ENCODE results near the gene USP44.

USP44 gene

GRCh38 chr12:95548539-95549391 lies 2.5 kb downstream of the USP44 start:
- no peak for DNase-seq (ENCODE audit: low read depth)

- no peak for DNase-seq (ENCODE audit: low read depth)
Observed at GRCh38 chr12:95548056-95548538, 3.2 kb downstream of the USP44 start.

- peak; percentile 81 for DNase-seq (ENCODE audit: low read depth)
Observed at GRCh38 chr12:95547522-95548055, 3.7 kb downstream of the USP44 start.

- no peak for DNase-seq (ENCODE audit: low read depth)
Observed at GRCh38 chr12:95546491-95546813, 4.8 kb downstream of the USP44 start.

- DNase-seq (ENCODE audit: low read depth): no peak
Observed at GRCh38 chr12:95545731-95546490, 5.4 kb downstream of the USP44 start.

- DNase-seq (ENCODE audit: low read depth): no peak
Observed at GRCh38 chr12:95545303-95545702, 6.0 kb downstream of the USP44 start.

GRCh38 chr12:95544756-95545155 lies 6.5 kb downstream of the USP44 start:
- peak; percentile 22 for DNase-seq (ENCODE audit: low read depth)

GRCh38 chr12:95543305-95543704 lies 8.0 kb downstream of the USP44 start:
- DNase-seq (ENCODE audit: low read depth): no peak

GRCh38 chr12:95541436-95541835 lies 9.8 kb downstream of the USP44 start:
- DNase-seq (ENCODE audit: low read depth): no peak

- no peak for DNase-seq (ENCODE audit: low read depth)
Observed at GRCh38 chr12:95538656-95539055, 12.6 kb downstream of the USP44 start.

- DNase-seq (ENCODE audit: low read depth): no peak
Observed at GRCh38 chr12:95538006-95538405, 13.3 kb downstream of the USP44 start.

GRCh38 chr12:95533985-95534384 lies 17.3 kb downstream of the USP44 start:
- DNase-seq (ENCODE audit: low read depth): peak; percentile 9

GRCh38 chr12:95532851-95533250 lies 18.4 kb downstream of the USP44 start:
- peak; percentile 67 for DNase-seq (ENCODE audit: low read depth)

GRCh38 chr12:95529693-95530225 lies 21.5 kb downstream of the USP44 start:
- peak; percentile 32 for DNase-seq (ENCODE audit: low read depth)

GRCh38 chr12:95528431-95528830 lies 22.8 kb downstream of the USP44 start:
- DNase-seq (ENCODE audit: low read depth): no peak

- no peak for DNase-seq (ENCODE audit: low read depth)
Observed at GRCh38 chr12:95522692-95523091, 28.6 kb downstream of the USP44 start.

GRCh38 chr12:95520816-95521215 lies 30.5 kb downstream of the USP44 start:
- no peak for DNase-seq (ENCODE audit: low read depth)

GRCh38 chr12:95518944-95519343 lies 32.3 kb downstream of the USP44 start:
- no peak for DNase-seq (ENCODE audit: low read depth)

- DNase-seq (ENCODE audit: low read depth): no peak
Observed at GRCh38 chr12:95517246-95517645, 34.0 kb downstream of the USP44 start.

GRCh38 chr12:95516757-95517156 lies 34.5 kb downstream of the USP44 start:
- peak; percentile 27 for DNase-seq (ENCODE audit: low read depth)

- DNase-seq (ENCODE audit: low read depth): no peak
Observed at GRCh38 chr12:95515197-95515596, 36.1 kb downstream of the USP44 start.

- DNase-seq (ENCODE audit: low read depth): no peak
Observed at GRCh38 chr12:95513599-95513998, 37.7 kb downstream of the USP44 start.

GRCh38 chr12:95511977-95512376 lies 39.3 kb downstream of the USP44 start:
- no peak for DNase-seq (ENCODE audit: low read depth)

Measured in iris pigment epithelial cell (primary cell).